ENCODE measurements around the gene KASH5.
"Not testable (repeated sequence)": the region's sequence is repeated elsewhere in the genome, so short reads cannot be mapped to it uniquely, and the experiment has no call there.

Gene KASH5

GRCh38 chr19:49363268-49364082, 24.6 kb upstream of the KASH5 start, which contains the start of gene DKKL1:
Gene DKKL1 (plus strand): TSS chr19:49363877. CDS start chr19:49363999, 122 bp downstream.
- H3K4me1 ChIP-seq (ENCODE audit: insufficient read depth, low read length): peaks cover 7% of the 10 kb centered on the region; the same call in 1 of the 2 replicates
- H3K27ac ChIP-seq (ENCODE audit: low read length): peak within 1 kb of the TSS; percentile 10
- no peaks in the 10 kb centered on the region for H3K27me3 ChIP-seq (ENCODE audit: insufficient read depth, low read length)
- H3K36me3 ChIP-seq (ENCODE audit: insufficient read depth, low read depth, low read length): peaks cover 12% of the 10 kb centered on the region
- H3K4me3 ChIP-seq (ENCODE audit: low read length): peak within 1 kb of the TSS; percentile 91
- peak within 1 kb of the TSS; percentile 97; the same call in 1 of the 2 replicates for H3K9ac ChIP-seq (ENCODE audit: low read depth, low read length)
- no peaks in the 10 kb centered on the region for H3K9me3 ChIP-seq (ENCODE audit: insufficient read depth, low read depth, low read length)

GRCh38 chr19:49364083-49364737, 23.8 kb upstream of the KASH5 start:
- Histone ChIP-seq H3K27me3 (ENCODE audit: insufficient read depth, low read length) (no peaks in the 10 kb centered on the region), H3K27ac (ENCODE audit: low read length) (no peak overlapping the region), H3K4me3 (ENCODE audit: low read length) (peak overlapping the region; percentile 47)

GRCh38 chr19:49366110-49366509, 21.9 kb upstream of the KASH5 start:
- Histone ChIP-seq H3K36me3 (ENCODE audit: insufficient read depth, low read depth, low read length) (no peaks in the 10 kb centered on the region), H3K27ac (ENCODE audit: low read length) (no peak overlapping the region), H3K4me3 (ENCODE audit: low read length) (no peak overlapping the region)

More at GRCh38 chr19:49364083-49364737, 23.8 kb upstream of the KASH5 start:
- Histone ChIP-seq H3K4me1 (ENCODE audit: insufficient read depth, low read length) (peaks cover 7% of the 10 kb centered on the region; the same call in 1 of the 2 replicates), H3K9me3 (ENCODE audit: insufficient read depth, low read depth, low read length) (peaks cover 7% of the 10 kb centered on the region), H3K36me3 (ENCODE audit: insufficient read depth, low read depth, low read length) (peaks cover 5% of the 10 kb centered on the region), H3K9ac (ENCODE audit: low read depth, low read length) (peak overlapping the region; percentile 33; the same call in 1 of the 2 replicates)

GRCh38 chr19:49368711-49369358, 19.2 kb upstream of the KASH5 start:
- Histone ChIP-seq H3K4me3 (ENCODE audit: low read length) (no peak overlapping the region), H3K27me3 (ENCODE audit: insufficient read depth, low read length) (no peaks in the 10 kb centered on the region), H3K36me3 (ENCODE audit: insufficient read depth, low read depth, low read length) (no peaks in the 10 kb centered on the region), H3K9me3 (ENCODE audit: insufficient read depth, low read depth, low read length) (peaks cover 21% of the 10 kb centered on the region), H3K4me1 (ENCODE audit: insufficient read depth, low read length) (no peaks in the 10 kb centered on the region; the same call in 1 of the 2 replicates), H3K9ac (ENCODE audit: low read depth, low read length) (no peak overlapping the region), H3K27ac (ENCODE audit: low read length) (no peak overlapping the region)

More at GRCh38 chr19:49366110-49366509, 21.9 kb upstream of the KASH5 start:
- H3K9me3 ChIP-seq (ENCODE audit: insufficient read depth, low read depth, low read length): peaks cover 21% of the 10 kb centered on the region
- H3K9ac ChIP-seq (ENCODE audit: low read depth, low read length): no peak overlapping the region
- H3K27me3 ChIP-seq (ENCODE audit: insufficient read depth, low read length): no peaks in the 10 kb centered on the region
- peaks cover 4% of the 10 kb centered on the region; the same call in 1 of the 2 replicates for H3K4me1 ChIP-seq (ENCODE audit: insufficient read depth, low read length)

GRCh38 chr19:49371184-49371583, 16.9 kb upstream of the KASH5 start:
- Histone ChIP-seq H3K27ac (ENCODE audit: low read length) (no peak overlapping the region), H3K27me3 (ENCODE audit: insufficient read depth, low read length) (no peaks in the 10 kb centered on the region), H3K9me3 (ENCODE audit: insufficient read depth, low read depth, low read length) (peaks cover 21% of the 10 kb centered on the region), H3K4me1 (ENCODE audit: insufficient read depth, low read length) (no peaks in the 10 kb centered on the region), H3K36me3 (ENCODE audit: insufficient read depth, low read depth, low read length) (no peaks in the 10 kb centered on the region), H3K9ac (ENCODE audit: low read depth, low read length) (no peak overlapping the region), H3K4me3 (ENCODE audit: low read length) (no peak overlapping the region)

DNA sequence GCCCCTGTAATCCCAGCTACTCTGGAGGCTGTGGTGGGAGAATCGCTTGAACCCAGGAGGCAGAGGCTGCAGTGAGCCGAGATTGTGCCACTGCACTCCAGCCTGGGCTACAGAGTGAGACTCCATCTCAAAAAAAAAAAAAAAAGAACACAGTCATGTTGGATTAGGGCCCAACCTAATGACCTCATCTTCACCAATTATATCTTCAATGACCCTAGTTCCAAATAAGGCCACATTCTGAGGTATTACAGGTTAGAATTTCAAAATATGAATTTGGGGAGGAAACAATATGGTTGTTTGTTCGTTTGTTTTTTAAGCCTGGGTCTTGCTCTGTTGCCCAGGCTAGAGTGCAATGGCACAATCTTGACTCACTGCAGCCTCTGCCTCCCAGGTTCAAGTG, 14.9 kb upstream of the KASH5 start:
- H3K36me3 ChIP-seq (ENCODE audit: insufficient read depth, low read depth, low read length); H3K9ac ChIP-seq (ENCODE audit: low read depth, low read length); H3K27ac ChIP-seq (ENCODE audit: low read length); H3K27me3 ChIP-seq (ENCODE audit: insufficient read depth, low read length); H3K4me1 ChIP-seq (ENCODE audit: insufficient read depth, low read length); H3K4me3 ChIP-seq (ENCODE audit: low read length): not testable (repeated sequence)
- peaks cover 21% of the 10 kb centered on the region for H3K9me3 ChIP-seq (ENCODE audit: insufficient read depth, low read depth, low read length)

DNA sequence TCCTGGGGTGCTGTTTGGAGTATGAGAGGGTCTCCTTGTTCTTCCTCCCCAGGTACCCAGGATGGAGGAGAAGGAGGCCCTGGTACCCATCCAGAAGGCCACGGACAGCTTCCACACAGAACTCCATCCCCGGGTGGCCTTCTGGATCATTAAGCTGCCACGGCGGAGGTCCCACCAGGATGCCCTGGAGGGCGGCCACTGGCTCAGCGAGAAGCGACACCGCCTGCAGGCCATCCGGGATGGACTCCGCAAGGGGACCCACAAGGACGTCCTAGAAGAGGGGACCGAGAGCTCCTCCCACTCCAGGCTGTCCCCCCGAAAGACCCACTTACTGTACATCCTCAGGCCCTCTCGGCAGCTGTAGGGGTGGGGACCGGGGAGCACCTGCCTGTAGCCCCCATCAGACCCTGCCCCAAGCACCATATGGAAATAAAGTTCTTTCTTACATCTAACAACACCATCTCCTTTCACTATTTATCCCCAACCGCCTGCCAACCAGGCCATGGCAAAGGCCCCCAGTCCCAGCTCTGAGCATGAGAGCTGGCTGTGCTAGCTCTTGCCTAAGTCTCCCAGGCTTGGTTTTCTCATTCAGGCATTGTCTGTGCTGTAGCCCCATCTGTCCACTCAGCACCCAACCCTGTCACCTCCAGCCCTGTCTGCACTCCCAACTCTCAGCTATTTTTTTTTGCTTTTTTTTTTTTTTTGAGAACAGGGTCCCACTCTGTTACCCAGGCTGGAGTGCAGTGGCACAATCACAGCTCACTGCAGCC, 13.2 kb upstream of the KASH5 start:
- Histone ChIP-seq H3K9ac (ENCODE audit: low read depth, low read length) (no peak overlapping the region), H3K4me3 (ENCODE audit: low read length) (no peak overlapping the region), H3K27me3 (ENCODE audit: insufficient read depth, low read length) (no peaks in the 10 kb centered on the region), H3K27ac (ENCODE audit: low read length) (no peak overlapping the region), H3K4me1 (ENCODE audit: insufficient read depth, low read length) (no peaks in the 10 kb centered on the region), H3K9me3 (ENCODE audit: insufficient read depth, low read depth, low read length) (peaks cover 8% of the 10 kb centered on the region), H3K36me3 (ENCODE audit: insufficient read depth, low read depth, low read length) (no peaks in the 10 kb centered on the region)

DNA sequence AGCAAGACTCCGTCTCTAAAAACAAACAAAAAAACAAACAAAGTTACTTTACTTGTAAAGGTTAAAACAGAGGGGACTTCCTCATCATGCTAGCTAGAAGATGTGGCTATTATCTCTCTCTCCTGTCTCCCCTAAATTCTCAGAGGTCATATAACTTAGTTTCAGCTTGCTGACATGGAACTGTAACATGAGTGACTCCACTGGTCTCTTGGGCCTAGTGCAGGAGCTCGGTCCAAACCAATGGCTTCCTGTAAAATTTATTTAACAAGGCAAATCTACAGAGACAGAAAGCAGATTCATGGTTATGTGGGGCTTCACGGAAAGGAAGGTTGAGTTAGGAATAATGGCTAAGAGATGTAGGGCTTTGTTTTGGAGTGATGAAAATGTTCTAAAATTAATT, 9.5 kb upstream of the KASH5 start:
- Histone ChIP-seq H3K36me3 (ENCODE audit: insufficient read depth, low read depth, low read length) (no peaks in the 10 kb centered on the region), H3K27me3 (ENCODE audit: insufficient read depth, low read length) (no peaks in the 10 kb centered on the region), H3K9me3 (ENCODE audit: insufficient read depth, low read depth, low read length) (peaks cover 5% of the 10 kb centered on the region), H3K27ac (ENCODE audit: low read length) (no peak overlapping the region), H3K4me3 (ENCODE audit: low read length) (no peak overlapping the region), H3K9ac (ENCODE audit: low read depth, low read length) (no peak overlapping the region), H3K4me1 (ENCODE audit: insufficient read depth, low read length) (no peaks in the 10 kb centered on the region)

GRCh38 chr19:49380391-49380790, 7.7 kb upstream of the KASH5 start:
- no peak overlapping the region for H3K27ac ChIP-seq (ENCODE audit: low read length)
- H3K9ac ChIP-seq (ENCODE audit: low read depth, low read length): no peak overlapping the region
- no peaks in the 10 kb centered on the region for H3K4me1 ChIP-seq (ENCODE audit: insufficient read depth, low read length)
- peaks cover 5% of the 10 kb centered on the region for H3K9me3 ChIP-seq (ENCODE audit: insufficient read depth, low read depth, low read length)
- no peak overlapping the region for H3K4me3 ChIP-seq (ENCODE audit: low read length)
- no peaks in the 10 kb centered on the region for H3K36me3 ChIP-seq (ENCODE audit: insufficient read depth, low read depth, low read length)
- H3K27me3 ChIP-seq (ENCODE audit: insufficient read depth, low read length): no peaks in the 10 kb centered on the region

DNA sequence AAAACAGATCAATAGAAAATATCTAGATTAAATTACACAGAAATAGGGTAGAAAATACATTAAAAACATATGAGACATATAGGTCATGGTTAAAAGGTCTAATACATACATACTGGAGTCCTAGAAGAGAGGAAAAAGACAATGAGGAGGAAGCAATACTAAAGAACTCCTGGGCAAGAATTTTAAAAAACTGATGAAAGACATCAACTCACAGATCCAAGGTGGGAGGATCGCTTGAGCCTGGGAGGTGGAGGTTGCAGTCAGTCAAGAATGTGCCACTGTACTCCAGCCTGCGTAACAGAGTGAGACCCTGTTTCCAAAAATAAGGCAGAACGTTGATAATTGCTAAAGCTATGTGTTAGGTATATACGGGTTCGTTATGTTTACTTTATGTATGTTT, 5.4 kb upstream of the KASH5 start:
- H3K36me3 ChIP-seq (ENCODE audit: insufficient read depth, low read depth, low read length): no peaks in the 10 kb centered on the region
- peaks cover 5% of the 10 kb centered on the region for H3K9me3 ChIP-seq (ENCODE audit: insufficient read depth, low read depth, low read length)
- no peak overlapping the region for H3K4me3 ChIP-seq (ENCODE audit: low read length)
- H3K27me3 ChIP-seq (ENCODE audit: insufficient read depth, low read length): no peaks in the 10 kb centered on the region
- no peak overlapping the region for H3K9ac ChIP-seq (ENCODE audit: low read depth, low read length)
- no peaks in the 10 kb centered on the region for H3K4me1 ChIP-seq (ENCODE audit: insufficient read depth, low read length)
- H3K27ac ChIP-seq (ENCODE audit: low read length): no peak overlapping the region

DNA sequence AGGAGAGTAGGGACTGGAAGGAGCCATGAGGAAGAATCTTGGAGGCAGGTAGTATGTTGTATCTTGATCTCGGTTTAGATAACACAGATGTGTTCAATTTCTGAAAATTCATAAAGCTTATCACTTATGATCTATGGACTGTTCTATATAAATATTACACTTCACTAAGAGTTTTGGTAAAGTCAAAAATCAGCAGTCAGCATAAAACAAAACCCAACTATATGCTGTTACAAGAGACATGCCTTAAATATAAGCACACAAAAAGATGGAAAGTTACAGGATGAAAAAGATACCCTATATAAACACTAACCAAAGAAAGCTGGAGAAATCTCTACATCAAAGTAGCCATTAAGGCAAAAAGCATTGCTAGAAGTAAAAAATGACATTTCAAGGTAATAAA, 4.5 kb upstream of the KASH5 start:
- H3K4me3 ChIP-seq (ENCODE audit: low read length): no peak overlapping the region
- peaks cover 5% of the 10 kb centered on the region for H3K9me3 ChIP-seq (ENCODE audit: insufficient read depth, low read depth, low read length)
- no peaks in the 10 kb centered on the region for H3K4me1 ChIP-seq (ENCODE audit: insufficient read depth, low read length)
- no peak overlapping the region for H3K9ac ChIP-seq (ENCODE audit: low read depth, low read length)
- no peak overlapping the region for H3K27ac ChIP-seq (ENCODE audit: low read length)
- no peaks in the 10 kb centered on the region for H3K27me3 ChIP-seq (ENCODE audit: insufficient read depth, low read length)
- no peaks in the 10 kb centered on the region for H3K36me3 ChIP-seq (ENCODE audit: insufficient read depth, low read depth, low read length)

Measured in iPS-20b (cell line).